RKO (cell line): Measurements from ENCODE around the gene MYOZ1.
A peak's percentile ranks its signal among the peaks of the same experiment; 100 is the strongest.
"Not testable (repeated sequence)": the region's sequence is repeated elsewhere in the genome, so short reads cannot be mapped to it uniquely, and the experiment has no call there.

Experiments
- DNase-seq: peaks from one replicate; pipeline ENCODE4 v3.0.0-alpha.2; 2016; ENCODE audit warnings: low spot score

The MYOZ1 gene

DNA sequence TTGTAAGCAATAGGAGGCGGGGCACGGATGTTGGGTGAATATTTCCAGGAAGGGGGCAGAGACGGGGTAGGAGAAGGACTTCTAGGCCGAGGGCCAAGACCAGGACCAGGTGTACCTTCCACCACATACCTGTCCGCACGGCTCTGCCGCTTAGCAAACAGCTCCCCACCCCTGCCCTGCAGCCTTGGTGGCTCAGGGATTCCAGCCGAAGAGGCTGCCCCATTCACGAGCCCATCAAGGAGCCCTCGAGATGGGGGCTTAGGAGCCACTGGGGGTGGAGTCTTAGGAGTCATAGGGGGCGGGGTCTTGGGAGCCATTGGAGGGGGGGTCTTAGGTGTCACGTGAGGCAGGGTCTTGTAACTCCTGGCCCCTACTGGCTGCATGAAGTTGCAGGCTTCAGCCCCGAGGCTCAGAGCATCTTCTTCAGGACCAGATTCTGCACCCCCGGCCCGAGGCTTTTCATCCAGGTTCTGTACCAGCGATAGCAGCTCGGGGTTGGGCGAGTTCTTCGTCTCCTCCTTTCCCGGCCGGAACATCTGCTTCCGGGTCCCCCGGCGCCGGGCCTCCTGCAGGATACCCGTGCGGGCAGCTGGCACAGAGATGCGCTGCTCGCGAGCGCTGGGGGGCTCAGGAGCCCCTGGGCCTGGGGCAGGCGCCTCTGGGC lies 6.1 kb upstream of the MYOZ1 start:
- no peak for DNase-seq

DNA sequence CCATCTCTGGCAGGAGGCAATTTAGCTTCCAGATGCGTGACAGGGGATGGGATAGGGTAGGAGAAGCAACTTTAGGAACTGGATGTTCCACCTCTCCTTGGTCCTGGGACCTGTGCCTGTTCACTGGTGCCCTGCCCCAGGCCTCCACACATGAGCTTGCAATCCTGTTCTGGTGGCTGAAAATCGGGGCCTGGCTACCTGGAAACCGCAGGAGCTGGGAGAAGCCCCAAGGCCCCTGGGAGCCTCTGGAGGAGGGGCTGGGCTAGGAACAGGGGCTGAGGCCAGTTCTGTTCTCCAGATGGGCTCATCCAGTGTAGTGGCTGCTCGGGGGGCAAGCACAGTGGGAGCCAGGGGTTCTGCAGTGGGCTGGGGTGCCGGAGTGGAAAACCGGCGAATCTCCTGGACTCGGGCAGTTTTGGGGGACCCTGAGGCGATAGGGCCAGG lies 5.3 kb upstream of the MYOZ1 start:
- DNase-seq = no peak

DNA sequence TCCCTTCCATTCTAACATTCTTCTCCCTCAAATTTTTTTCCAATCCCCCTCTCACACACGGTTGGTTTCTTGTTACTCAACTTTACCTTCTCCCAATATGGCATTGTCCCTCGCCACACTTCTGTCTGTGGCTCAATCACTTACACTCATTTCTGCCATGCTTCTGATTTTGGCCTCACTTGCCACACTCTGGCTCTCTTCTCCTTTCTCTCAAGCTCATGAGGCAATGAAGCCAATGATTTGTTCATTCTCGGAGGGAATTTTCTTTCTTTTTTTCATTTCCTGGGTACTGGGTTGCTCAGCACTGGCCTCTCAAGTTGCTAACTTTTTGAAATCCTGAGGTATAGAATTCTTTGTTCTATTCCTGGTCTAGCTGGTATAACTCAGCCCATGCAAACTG lies 4.0 kb upstream of the MYOZ1 start:
- DNase-seq = no peak

DNA sequence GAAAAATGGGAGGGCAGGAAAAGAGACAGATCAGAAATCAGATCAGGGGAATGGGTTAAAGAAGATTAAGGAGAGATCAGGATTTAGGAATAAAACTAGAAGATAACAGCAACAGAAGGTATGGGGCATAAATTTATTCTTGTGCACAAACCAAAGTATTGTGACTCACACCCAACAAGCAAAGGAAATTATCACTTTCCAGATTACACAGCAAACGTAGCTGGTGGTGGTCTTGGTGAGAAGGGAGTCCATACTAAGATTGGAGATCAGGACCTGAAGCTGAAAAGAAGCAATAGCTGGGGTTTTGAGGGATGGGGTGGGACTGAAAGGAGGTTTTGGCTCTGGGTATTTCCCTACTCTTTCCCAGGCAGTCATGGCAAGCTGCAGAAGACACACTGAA lies 3.5 kb upstream of the MYOZ1 start:
- DNase-seq = no peak

DNA sequence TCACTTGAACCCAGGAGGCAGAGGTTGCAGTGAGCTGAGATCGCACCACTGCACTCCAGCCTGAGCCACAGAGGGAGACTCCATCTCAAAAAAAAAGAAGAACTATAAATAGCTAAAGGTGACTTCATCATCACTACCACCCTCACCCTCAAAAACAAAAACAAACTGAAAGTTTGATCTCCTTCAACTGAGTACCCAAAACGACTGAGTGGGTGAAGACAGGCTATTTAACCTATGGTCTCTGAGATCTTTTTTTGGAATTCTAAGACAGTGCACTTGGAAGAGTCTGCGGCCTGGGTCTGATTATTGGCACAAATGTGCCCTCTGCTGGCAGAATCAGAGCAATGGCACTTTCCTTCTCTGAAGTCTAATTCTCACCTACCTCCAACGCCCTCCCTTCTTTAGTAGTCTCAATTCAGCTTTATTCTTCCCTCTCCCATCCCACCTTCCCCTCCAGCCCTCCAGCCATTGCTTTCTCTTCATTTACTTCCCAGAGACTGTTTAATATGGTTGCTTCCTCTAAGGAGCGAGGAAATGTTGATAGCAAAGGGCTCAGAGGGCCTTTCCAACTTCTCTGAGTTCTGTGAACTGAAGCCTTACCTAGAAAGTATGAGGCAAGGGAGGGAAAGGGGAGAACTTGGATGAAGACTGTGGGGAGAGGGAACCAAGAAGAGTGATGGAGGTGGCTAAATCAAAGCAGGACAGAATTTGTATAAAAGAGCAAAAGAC lies 2.9 kb upstream of the MYOZ1 start:
- DNase-seq = peak; percentile 81

DNA sequence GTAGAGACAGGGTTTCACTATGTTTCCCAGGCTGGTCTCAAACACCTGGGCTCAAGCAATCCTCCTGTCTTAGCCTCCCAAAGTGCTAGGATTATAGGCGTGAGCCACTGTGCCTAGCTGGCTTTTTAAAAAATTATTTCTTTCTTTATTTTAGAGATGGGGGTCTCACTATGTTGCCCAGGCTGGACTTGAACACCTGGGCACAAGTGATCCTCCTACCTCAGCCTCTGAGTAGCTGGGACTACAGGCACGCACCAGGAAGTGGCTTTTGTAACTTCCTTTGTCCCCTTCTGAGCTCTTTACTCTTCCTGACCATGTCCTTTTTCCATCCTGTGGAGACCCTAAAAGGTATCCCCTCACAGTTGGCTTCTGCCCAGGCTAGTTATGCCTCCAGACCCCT lies 2.1 kb upstream of the MYOZ1 start:
- DNase-seq = no peak

DNA sequence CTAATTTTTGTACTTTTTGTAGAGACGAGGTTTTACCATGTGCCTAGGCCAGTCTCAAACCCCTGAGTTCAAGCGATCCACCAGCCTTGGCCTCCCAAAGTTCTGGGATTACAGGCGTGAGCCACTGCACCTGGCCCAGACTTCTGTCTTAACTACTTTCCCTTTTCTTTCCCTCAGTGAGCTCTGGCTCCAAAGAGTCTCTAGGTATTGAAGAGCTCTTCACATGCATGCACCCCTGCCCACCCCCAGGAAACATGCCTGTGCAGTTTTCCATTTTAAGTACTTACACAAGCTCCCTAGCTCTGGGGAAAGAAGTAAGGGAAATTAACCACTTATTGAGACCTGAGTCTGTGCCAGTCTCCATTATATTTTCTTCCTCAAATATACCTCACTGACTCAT lies 2.0 kb downstream of the MYOZ1 start:
- no peak for DNase-seq

DNA sequence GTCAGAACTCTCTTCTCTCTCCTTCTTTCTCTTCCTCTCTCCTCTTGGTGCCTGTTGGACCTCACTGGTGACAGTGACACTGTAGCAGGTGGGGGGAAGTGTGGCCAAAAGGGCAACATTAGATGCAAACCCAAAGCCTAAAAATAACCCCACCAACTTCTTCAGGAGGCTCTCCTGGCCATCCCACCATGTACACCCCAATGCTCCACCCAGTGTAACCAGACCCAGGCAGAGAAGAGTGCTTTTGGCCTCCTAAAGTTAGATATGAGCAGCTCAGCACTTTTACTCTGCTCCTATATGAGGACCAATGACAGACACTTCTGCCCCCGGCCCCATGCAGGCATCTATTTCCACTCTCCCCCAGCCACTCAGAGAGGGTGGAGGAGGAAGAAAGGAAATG lies 5.5 kb downstream of the MYOZ1 start:
- no peak for DNase-seq

DNA sequence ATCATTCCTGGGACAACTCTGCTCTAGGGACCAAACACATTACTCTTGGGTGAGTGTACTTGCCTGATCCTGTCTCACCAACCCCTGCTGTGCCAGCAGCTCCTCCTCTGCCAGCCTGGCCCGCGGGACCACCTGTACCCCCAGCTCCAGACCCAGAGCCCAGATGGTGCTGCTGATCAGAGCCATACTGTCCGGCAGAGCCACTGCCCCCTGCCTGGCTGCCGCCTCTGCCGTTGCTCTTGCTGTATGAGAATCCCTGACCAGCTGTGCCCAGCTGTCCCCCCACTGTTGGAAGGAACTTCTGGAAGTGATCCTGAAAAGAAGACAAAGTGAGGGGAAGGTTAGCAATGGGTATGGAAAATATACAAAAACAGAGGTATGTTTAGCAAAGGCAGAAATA lies 6.9 kb downstream of the MYOZ1 start:
- no peak for DNase-seq

DNA sequence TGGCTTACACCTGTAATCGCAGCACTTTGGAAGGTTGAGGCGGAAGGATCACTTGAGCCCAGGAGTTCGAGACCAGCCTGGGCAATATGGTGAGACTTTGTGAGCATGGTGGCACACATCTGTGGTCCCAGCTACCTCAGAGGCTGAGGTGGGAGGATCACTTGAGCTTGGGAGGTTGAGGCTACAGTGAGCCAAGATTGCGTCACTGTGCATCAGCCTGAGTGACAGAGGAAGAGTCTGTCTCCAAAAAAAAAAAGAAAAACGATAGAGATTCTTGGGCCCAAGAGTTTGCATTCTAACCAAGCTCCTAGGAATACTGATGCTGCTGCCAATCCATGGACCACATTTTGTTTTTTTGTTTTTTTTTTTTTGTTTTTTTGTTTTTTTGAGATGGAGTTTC lies 12.1 kb downstream of the MYOZ1 start:
- no peak for DNase-seq

DNA sequence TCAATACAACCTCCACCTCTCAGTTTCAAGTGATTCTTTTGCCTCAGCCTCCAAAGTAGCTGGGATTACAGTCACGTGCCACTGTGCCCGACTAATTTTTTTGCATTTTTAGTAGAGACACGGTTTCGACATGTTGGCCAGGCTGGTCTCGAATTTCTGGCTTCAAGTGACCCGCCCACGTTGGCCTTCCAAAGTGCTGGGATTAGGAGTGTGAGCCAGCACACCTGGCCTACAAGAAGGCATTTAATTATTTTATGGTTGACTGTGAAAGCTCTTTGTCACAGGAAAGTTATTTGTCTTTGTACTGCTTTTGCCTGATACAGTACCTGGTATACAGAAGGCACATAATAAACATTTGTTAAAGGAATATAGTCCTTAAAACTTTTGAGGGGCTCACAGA lies 12.9 kb downstream of the MYOZ1 start:
- no peak for DNase-seq

DNA sequence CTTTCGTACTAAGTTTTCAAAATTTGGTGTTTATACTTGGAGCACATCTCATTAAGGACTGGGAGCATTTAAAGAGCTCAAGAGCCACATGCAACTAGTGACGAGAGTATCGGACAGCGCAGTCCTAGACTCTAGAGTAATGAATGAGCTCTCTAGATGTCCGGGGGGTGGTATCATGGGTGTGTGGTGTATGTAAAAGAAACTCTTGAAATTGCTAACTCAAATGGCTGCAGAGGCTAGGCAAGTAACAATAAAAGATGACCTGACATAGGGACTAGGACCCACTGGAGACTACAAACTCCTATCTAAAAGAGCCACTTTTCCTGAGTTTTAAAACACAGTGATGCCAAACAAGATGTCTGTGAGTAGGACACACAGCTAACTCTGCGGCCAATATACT lies 14.0 kb downstream of the MYOZ1 start:
- no peak for DNase-seq

DNA sequence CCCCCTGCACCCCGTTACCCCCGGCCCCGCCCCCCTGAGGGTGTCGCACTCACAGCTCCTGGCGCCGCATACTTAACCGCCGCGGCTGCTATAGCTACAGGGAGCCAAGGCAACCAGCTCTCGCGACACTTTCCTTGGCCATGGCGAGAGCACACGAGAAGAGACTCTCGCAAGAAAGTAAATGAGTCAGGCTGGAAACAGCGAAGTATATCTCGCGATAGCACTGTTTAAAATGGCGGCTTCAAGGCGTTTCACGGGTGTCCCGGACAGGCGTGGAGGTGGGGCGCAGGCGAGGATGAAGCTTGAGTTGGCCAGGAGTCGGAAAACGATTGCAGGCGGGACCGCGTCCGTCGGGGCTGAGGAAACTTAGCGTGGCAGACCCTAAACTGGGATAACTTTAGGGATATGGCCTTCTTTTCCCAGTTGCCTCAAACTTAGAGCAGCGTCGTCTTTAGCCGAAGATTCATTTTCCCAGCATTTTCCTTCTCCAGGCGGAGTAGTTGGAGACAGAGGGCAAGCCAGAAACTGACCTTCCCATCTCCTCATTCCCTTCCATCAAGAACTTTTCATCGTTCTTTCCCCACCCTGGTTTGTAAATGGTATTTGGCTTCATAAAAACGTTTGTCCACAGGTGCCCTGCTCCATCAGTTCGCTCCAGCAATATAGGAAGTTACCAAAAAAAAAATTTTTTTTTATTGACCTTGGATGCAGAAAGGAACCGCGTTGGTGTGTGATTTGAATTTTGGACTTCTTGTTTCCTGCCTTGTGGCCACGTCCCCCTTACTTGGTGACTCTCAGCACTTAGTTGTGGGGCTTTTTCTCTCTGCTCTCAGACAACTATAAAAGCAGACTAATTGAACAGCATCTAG lies 15.2 kb downstream of the MYOZ1 start:
- DNase-seq = peak; percentile 98

DNA sequence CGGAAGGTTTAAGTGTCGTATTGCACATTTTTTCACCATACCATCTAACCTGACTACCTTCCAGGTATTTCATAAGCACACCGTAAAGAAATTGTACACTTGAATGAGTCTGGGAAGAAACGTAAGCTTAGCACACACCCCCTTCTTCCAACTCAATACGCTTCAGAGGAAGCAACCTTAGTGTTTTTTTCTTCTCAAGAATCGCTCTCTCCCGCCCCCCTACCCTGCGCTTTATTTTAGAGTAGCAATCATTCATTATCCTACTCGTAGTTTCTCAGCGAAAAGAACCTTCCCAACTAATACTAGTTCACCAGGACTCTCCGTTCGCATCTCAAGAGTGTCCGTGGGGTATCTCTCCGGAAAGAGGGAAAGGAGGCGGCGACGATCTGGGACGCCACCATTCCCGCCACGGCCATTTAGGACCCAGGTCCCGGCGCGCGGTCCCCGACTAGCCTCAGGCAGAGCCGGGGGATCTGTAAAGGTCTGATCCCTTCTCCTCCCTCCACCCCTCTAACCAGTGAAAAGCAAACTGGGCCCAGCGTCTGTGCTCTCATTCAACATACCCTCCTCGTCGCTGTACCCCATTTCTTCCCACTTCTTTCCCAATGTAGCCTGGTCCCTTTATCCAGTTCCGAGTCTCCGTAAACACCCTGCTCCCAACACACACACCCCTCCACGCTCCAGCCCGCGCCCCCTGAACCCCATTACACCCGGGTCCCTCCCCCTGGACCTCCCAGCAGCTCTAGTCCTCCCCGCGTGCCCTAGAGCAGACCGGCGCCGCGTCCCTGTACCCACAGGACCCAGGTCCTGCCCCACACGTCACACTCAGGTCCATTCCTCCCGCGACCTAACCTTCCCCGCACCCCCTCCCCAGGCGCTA lies 16.0 kb downstream of the MYOZ1 start:
- DNase-seq = peak; percentile 49

DNA sequence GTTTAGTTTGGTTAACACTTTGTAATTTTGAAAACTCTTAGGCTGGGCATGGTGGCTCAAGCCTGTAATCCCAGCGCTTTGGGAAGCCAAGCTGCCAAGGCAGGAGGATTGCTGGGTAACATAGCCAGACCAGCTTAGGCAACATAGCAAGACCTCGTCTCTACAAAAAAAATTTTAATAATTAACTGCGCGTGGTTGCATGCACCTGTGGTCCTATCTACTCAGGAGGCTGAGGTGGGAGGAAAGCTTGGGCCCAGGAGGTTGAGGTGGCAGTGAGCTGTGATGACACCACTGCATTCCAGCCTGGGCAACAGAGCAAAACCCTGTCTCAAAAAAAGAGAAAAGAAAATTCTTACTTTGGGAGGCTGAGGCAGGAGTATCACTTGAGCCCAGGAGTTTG lies 18.2 kb downstream of the MYOZ1 start:
- DNase-seq = no peak

DNA sequence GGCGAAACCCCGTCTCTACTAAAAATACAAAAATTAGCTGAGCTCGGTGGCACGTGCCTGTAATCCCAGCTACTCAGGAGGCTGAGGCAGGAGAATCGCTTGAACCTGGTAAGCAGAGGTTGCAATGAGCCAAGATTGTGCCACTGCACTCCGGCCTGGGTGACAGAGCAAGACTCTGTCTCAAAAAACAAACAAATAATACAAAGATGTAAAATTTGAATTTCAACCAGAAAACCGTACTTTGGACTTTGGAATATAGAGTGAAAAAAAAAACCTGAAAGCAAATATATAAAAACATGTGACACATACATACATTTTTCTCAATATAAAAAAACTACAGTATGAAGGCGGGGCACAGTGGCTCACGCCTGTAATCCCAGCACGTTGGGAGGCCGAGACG lies 20.3 kb downstream of the MYOZ1 start:
- not testable (repeated sequence) for DNase-seq

DNA sequence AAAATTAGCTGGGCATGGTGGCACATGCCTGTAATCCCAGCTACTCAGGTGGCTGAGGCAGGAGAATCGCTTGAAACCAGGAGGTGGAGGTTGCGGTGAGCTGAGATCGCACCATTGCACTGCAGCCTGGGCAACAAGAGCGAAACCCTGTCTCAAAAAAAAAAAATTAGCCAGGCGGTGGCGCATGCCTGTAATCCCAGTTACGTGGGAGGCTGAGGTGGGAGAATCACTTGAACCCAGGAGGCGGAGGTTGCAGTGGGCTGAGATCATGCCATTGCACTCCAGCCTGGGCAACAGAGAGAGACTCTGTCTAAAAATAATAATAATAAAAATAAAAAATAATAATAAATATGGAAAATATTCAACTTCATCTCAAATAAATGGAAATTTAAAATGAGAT lies 24.1 kb downstream of the MYOZ1 start:
- DNase-seq = not testable (repeated sequence)

DNA sequence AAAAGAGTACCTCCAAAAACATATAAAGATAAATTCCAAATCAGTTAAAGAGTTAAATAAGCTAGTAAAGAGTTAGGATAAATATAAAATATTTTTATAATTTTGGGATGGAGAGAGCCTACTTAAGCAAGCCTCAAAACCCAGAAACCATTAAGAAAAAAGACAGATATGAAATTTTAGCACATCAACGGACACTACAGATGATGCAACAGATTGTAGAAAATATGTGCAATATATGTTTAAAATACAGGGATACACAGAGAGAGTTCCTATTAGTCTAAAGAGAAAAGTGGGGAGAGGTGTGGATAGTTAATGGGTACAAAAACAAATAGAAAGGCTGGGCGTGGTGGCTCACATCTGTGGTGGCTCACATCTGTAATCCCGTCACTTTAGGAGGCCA lies 26.6 kb downstream of the MYOZ1 start:
- DNase-seq = no peak

DNA sequence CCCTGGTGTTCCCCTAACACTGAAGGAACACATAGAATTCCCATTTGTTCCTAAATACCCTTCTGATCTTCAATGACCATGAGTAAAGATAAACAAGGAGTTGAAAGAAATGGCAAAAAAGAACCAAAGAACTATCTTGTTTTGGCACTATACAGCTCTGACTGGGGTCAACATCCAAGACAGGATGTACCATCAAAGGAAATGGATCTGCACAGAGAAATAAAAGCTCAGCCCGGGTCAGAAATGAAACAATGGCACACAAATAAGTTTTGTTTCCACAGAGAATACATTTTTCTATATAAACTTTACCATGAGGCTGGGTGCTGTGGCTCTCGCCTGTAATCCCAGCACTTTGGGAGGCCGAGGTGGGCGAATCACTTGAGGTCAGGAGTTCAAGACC lies 32.2 kb downstream of the MYOZ1 start:
- no peak for DNase-seq

DNA sequence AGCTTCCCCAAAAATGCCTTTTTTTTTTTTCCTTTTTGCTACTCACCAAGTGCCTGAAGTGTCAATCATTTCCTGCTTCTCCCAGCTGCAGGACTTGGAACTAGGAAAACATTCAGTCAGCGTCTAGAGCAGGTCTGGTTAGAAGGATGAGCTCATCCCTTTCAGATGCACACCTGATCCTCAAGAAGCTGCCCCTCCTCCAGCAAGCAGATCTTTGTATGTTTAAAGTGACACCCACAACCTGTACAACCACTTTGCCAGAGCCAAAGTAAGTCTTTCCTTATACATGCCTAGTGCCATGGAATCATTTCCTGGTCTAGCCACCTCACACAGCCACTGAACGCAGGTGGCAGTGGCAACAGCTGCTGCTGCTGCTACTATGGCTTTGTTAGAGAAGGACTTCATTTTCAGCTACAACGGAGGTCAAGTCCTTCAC lies 39.8 kb downstream of the MYOZ1 start:
- peak; percentile 32 for DNase-seq

DNA sequence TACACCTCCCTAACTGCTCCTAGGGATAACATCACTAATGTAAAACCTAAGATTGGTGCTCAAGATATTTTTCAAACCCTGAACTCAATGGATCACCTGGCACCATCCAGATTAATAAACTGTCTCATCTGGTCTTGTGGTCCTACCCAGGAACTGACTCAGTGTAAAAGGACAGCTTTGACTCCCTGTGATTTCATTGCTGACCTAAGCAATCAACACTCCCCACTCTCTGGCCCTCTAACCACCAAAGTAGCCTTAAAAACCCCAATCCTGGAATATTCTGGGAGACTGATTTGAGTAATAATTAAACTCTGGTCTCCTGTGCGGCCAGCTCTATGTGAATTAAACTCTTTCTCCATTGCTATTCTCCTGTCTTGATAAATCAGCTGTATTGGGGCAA lies 43.9 kb downstream of the MYOZ1 start:
- DNase-seq = no peak

DNA sequence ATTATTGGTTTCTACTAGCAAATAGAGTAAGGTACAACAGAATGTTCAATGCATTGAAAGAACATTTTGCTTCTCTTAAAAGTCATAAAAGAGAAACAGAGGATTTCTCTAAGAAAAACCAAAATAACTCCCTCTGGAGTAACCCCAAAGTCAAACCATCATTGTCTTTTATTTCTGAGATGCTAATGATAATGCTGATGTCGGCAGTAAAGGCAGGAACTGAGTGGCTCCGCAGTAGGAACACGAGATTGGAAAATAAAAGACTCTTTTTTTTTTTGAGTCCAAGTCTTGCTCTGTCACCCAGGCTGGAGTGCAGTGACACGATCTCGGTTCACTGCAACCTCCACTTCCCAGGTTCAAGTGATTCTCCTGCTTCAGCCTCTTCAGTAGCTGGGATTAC lies 47.5 kb downstream of the MYOZ1 start:
- no peak for DNase-seq
